Panc1 (cell line): ENCODE measurements around the gene PZP. TPM values are rescaled to one million over a fixed set of nuclear protein-coding genes. Genes with fewer than 3 reads are reported as not detected.

ENCODE experiments used
- ATAC-seq: fragments of 200-7000 bp; cut with Tn5 transposase; 2 replicates; pipeline ENCODE4 v1.9.1; 2020; ENCODE audit warnings: mild to moderate bottlenecking, moderate library complexity
- BruUV-seq: library from RNA; stranded (reverse); fragments of 400-500 nt; replicated peaks from 2 replicates; lab custom pipeline; 2021; lab: Mats Ljungman, UMichigan
- CTCF ChIA-PET: fragments of 300-600 bp; sonication (Branson Sonifier 250); formaldehyde crosslinking; loops from one replicate; lab custom pipeline; 2022; ENCODE audit warnings: antibody characterized with exemption; lab: Charles Lee
- POLR2A ChIA-PET: fragments of 300-600 bp; sonication (Branson Sonifier 250); formaldehyde crosslinking; loops from one replicate; lab custom pipeline; 2022; ENCODE audit warnings: antibody characterized with exemption; lab: Charles Lee
- DNase-seq: peaks from one replicate; pipeline ENCODE4 v3.0.0-alpha.2; 2010; ENCODE audit warnings: low read depth, low spot score
- H3K27ac ChIP-seq: 2 replicates; pipeline ENCODE4 v1.5.1; 2011; ENCODE audit warnings: mild to moderate bottlenecking, low read length, inconsistent platforms
- H3K27me3 ChIP-seq: fragments of 200-500 bp; sonication (Bioruptor generic); 2 replicates; pipeline ENCODE4 v1.6.0; 2014; ENCODE audit warnings: low read length, inconsistent platforms; ENCODE audit not compliant: control insufficient read depth, insufficient read depth
- H3K36me3 ChIP-seq: fragments of 200-500 bp; sonication (Bioruptor generic); 2 replicates; pipeline ENCODE4 v1.5.1; 2014; ENCODE audit warnings: inconsistent platforms, mild to moderate bottlenecking, low read length, moderate library complexity; ENCODE audit not compliant: control insufficient read depth, insufficient read depth
- H3K4me1 ChIP-seq: 2 replicates; pipeline ENCODE4 v1.5.1; 2011; ENCODE audit warnings: inconsistent platforms, mild to moderate bottlenecking, low read length, moderate library complexity; ENCODE audit not compliant: control insufficient read depth, insufficient read depth
- H3K4me3 ChIP-seq, 2 experiments: 2 replicates each; pipeline ENCODE4 v1.5.1; 2011 to 2012; ENCODE audit warnings: low read depth in 2 of 2, low read length in 2 of 2, mild to moderate bottlenecking in 2 of 2, inconsistent platforms in 1 of 2, moderate library complexity in 1 of 2
- H3K9me3 ChIP-seq: fragments of 200-500 bp; sonication (Bioruptor generic); 2 replicates; pipeline ENCODE4 v1.5.1; 2014; ENCODE audit warnings: low read depth, mild to moderate bottlenecking, inconsistent platforms, low read length, moderate library complexity; ENCODE audit not compliant: control insufficient read depth, insufficient read depth
- CTCF ChIP-seq: fragments of 450-650 bp; IDR thresholded peaks from 2 replicates; pipeline ENCODE4 v1.5.1; 2017; ENCODE audit warnings: mild to moderate bottlenecking
- POLR2AphosphoS5 ChIP-seq: IDR thresholded peaks from 2 replicates; pipeline ENCODE4 v1.6.1; 2012; ENCODE audit warnings: mild to moderate bottlenecking, low read depth, low read length, moderate library complexity
- REST ChIP-seq, 2 experiments: IDR thresholded peaks; 2 replicates each; pipeline ENCODE4 v1.6.1; 2011 to 2012; ENCODE audit warnings: low read depth in 2 of 2, control low read depth in 1 of 2, low read length in 1 of 2, mild to moderate bottlenecking in 1 of 2, moderate library complexity in 1 of 2; ENCODE audit not compliant: insufficient read depth in 1 of 2
- SIN3A ChIP-seq: IDR thresholded peaks from 2 replicates; pipeline ENCODE4 v1.6.1; 2012; ENCODE audit warnings: low read depth, mild to moderate bottlenecking, low read length, moderate library complexity, borderline replicate concordance; ENCODE audit not compliant: insufficient read depth
- TCF7L2 ChIP-seq: IDR thresholded peaks from 2 replicates; pipeline ENCODE4 v1.6.1; 2011; ENCODE audit warnings: mild to moderate bottlenecking, low read depth, low read length, inconsistent platforms
- in situ Hi-C: cut with HindIII; loops from 2 replicates; pipeline ENCODE4 v1.10.0; 2016; ENCODE audit warnings: low sequenced_read_pairs, low pct_unique_long_range_greater_than_20kb
- intact Hi-C: fragments of 100-400 bp; cut with micrococcal nuclease; formaldehyde crosslinking; loops from one replicate; pipeline ENCODE4 v1.10.0; 2022; ENCODE audit not compliant: unreplicated experiment
- total RNA-seq: library from RNA; stranded (reverse); gene quantifications from one replicate; pipeline ENCODE4 v1.2.1, GENCODE V29; 2021; ENCODE audit not compliant: unreplicated experiment

The PZP gene
- total RNA-seq, 1 experiment from 2014 or later: not detected

DNA sequence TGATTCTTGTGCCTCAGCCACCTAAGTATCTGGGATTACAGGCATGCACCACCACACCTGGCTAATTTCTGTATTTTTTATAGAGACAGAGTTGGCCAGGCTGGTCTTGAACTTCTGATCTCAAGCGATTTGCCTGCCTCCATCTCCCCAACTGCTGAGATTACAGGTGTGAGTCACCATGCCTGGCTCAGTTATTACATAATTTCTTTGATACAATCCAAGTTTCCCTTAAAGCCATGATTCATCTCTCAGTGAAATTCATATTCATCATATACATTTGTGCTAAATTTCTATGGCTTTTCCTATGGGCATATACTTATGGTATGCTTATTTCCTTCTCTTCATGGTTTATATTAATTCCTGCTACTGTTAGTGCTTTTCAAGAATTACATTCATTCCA lies 29.1 kb upstream of the PZP start:
- Histone ChIP-seq H3K4me3 (no peak overlapping the region), H3K9me3 (no peaks in the 10 kb centered on the region), H3K27ac (no peak overlapping the region), H3K4me1 (no peaks in the 10 kb centered on the region), H3K36me3 (no peaks in the 10 kb centered on the region), H3K27me3 (peaks cover 28% of the 10 kb centered on the region)
- no TSS peak for BruUV-seq
- intact Hi-C loops (no loop called here), in situ Hi-C loops (no loop called here)
- no peak for TF ChIP-seq SIN3A
- no peak for TF ChIP-seq CTCF
- TF ChIP-seq REST (IDR thresholded peaks at IDR 0.05; ENCODE audit: insufficient read depth in 1 of 2, low read depth in 2 of 2, low read length in 1 of 2): no peak
- TF ChIP-seq TCF7L2: no peak
- no peak for TF ChIP-seq POLR2AphosphoS5
- ATAC-seq (no peak), DNase-seq (no peak)
- POLR2A ChIA-PET: no interaction called here
- CTCF ChIA-PET: no interaction called here

- ChIA-PET CTCF (no interaction called here), POLR2A (no interaction called here)
- H3K27ac ChIP-seq: no peak overlapping the region
- DNase-seq (no peak), ATAC-seq (no peak)
- in situ Hi-C loops (no loop called here), intact Hi-C loops (no loop called here)
- H3K36me3 ChIP-seq: no peaks in the 10 kb centered on the region
- BruUV-seq: no TSS peak
- H3K27me3 ChIP-seq: peaks cover 17% of the 10 kb centered on the region
- no peak for TF ChIP-seq REST (IDR thresholded peaks at IDR 0.05; ENCODE audit: insufficient read depth in 1 of 2, low read depth in 2 of 2, low read length in 1 of 2)
- no peak for TF ChIP-seq SIN3A
- TF ChIP-seq TCF7L2: no peak
- TF ChIP-seq POLR2AphosphoS5: no peak
- TF ChIP-seq CTCF: no peak
- H3K9me3 ChIP-seq: no peaks in the 10 kb centered on the region
- H3K4me3 ChIP-seq: no peak overlapping the region
- no peaks in the 10 kb centered on the region for H3K4me1 ChIP-seq
Observed at GRCh38 chr12:9235519-9235918, 27.3 kb upstream of the PZP start.
